ENCODE data around the gene DNAJB9.

GRCh38 chr7:108611268-108611667, 41.6 kb downstream of the DNAJB9 start:
- no peak for TF ChIP-seq EZH2 (IDR thresholded peaks at IDR 0.05; ENCODE audit: low read depth, low read length, severe bottlenecking)
- TF ChIP-seq ZNF274 (IDR thresholded peaks at IDR 0.05; ENCODE audit: borderline replicate concordance, extremely low read depth, low read length): no peak
- TF ChIP-seq ATF2 (IDR thresholded peaks at IDR 0.05; ENCODE audit: low read length): no peak
- TF ChIP-seq EP300 (IDR thresholded peaks at IDR 0.05; ENCODE audit: borderline replicate concordance in 1 of 2, low read depth in 2 of 2, low read length in 2 of 2): no peak
- TF ChIP-seq, protein P1, sequence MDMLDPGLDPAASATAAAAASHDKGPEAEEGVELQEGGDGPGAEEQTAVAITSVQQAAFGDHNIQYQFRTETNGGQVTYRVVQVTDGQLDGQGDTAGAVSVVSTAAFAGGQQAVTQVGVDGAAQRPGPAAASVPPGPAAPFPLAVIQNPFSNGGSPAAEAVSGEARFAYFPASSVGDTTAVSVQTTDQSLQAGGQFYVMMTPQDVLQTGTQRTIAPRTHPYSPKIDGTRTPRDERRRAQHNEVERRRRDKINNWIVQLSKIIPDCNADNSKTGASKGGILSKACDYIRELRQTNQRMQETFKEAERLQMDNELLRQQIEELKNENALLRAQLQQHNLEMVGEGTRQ (IDR thresholded peaks at IDR 0.05; ENCODE audit: low read length): no peak
- no peak for TF ChIP-seq HDAC6 (IDR thresholded peaks at IDR 0.05; ENCODE audit: low read depth, low read length)
